ENCODE results near the gene TIMM29.

DNA sequence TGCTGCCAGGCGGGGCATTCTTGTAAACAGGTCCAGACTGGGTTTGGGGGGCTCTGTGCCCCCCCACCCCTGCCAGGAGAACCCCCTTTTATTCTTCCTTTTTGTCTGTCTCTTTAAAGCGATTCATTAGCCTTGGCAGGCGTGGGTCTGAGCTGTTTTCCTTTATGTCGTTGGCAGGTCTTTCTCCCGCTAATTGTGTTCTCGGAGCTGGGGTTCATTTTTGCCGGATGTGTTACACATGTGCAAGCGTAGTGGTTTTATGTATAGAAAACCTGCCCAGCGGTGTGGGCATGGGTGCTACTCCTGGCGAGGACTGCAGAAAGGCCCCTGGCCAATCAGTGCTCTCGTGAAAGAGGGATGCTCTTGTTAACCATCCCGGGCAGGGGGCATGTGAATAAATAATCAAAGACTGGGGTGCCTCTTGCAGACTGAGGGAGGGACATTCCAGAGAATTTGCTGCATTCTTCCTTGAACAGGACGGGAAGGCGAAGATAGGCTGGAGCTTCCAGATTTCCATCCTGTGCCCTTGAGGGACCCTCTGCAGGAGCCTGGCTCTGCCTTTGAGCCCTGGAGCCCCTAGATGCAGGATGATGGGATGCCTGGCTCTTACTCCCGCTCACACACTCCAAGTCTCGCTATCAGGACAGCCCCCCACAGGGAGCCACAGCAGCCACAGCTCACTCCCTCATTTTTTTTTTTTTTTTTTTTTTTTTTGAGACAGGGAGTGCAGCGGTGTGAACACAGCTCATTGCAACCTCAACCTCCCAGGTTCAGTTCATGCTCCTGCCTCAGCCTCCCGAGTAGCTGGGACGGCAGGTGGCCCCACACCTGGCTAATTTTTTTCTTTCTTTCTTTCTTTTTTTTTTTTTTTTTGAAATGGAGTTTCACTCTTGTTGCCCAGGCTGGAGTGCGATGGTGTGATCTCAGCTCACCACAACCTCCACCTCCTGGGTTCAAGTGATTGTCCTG lies 43.1 kb upstream of the TIMM29 start:
- no peak for TF ChIP-seq POLR2A (IDR thresholded peaks at IDR 0.05)
- TF ChIP-seq, protein P1, sequence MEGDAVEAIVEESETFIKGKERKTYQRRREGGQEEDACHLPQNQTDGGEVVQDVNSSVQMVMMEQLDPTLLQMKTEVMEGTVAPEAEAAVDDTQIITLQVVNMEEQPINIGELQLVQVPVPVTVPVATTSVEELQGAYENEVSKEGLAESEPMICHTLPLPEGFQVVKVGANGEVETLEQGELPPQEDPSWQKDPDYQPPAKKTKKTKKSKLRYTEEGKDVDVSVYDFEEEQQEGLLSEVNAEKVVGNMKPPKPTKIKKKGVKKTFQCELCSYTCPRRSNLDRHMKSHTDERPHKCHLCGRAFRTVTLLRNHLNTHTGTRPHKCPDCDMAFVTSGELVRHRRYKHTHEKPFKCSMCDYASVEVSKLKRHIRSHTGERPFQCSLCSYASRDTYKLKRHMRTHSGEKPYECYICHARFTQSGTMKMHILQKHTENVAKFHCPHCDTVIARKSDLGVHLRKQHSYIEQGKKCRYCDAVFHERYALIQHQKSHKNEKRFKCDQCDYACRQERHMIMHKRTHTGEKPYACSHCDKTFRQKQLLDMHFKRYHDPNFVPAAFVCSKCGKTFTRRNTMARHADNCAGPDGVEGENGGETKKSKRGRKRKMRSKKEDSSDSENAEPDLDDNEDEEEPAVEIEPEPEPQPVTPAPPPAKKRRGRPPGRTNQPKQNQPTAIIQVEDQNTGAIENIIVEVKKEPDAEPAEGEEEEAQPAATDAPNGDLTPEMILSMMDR (IDR thresholded peaks at IDR 0.05) = no peak

All from uterus (tissue), 2 donors.